SW480 (cell line): Measurements from ENCODE around the gene ARHGAP25.

Experiments
- DNase-seq: peaks from one replicate; pipeline ENCODE4 v3.0.0-alpha.2; 2016; ENCODE audit warnings: low spot score

The ARHGAP25 gene

DNA sequence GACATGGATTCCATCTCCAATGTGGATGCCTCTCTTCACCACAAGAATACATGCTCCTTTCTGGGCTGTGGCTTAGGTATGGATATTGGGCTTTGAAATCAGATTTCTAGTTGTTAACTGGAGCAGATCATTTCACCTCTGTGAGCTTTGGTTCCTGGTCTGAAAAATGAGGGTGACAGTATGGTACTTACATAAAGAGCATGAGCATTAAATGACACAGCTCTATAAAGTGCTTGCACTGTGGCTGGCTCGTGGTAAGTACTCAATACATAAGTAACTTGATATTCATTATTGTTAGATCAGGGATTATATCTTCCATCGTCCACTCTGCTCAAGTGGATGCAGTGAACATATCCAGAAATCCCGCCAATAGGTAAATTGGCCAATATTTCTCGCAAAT is 33.4 kb downstream of the ARHGAP25 start:
- DNase-seq = no peak

DNA sequence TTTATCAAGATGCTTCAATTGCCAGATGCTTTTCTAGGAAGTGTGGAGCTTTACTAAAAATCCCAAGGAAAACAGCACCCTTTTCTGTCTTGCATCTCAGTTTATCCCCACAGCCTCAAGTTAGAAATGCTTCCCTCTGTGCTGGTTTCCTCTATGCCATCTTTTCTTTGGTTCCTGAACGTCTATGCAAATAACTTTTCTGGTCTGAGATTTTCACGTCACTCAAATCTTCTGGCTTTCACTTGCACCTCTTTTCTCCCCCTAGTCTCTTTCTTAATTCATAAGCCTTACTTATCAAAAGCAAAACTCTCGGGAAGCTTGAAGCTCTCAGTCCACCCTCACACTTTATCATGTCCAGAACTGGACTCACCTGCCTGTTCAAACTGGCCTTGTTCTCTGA is 33.9 kb downstream of the ARHGAP25 start:
- no peak for DNase-seq

DNA sequence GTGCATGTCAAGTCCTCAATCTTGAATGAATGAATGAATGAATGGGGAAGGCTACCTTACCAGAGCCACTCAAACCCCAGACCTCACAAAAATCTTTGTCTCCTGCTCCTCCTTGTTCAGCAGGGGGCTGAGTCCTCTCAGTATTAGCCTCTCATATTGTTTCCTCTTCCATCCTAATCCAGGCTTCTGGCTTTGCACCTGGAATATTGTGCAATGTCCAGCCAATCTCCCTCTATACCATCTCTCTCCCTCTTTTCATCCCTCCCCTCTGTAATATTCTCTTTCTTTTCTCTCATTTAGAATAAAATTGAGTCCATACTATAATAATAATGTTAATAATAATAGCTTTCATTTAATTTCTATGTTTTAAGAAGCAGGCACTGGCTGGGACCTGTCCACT is 34.3 kb downstream of the ARHGAP25 start:
- no peak for DNase-seq

GRCh38 chr2:68769586-68770270 is 35.1 kb downstream of the ARHGAP25 start:
- no peak for DNase-seq

DNA sequence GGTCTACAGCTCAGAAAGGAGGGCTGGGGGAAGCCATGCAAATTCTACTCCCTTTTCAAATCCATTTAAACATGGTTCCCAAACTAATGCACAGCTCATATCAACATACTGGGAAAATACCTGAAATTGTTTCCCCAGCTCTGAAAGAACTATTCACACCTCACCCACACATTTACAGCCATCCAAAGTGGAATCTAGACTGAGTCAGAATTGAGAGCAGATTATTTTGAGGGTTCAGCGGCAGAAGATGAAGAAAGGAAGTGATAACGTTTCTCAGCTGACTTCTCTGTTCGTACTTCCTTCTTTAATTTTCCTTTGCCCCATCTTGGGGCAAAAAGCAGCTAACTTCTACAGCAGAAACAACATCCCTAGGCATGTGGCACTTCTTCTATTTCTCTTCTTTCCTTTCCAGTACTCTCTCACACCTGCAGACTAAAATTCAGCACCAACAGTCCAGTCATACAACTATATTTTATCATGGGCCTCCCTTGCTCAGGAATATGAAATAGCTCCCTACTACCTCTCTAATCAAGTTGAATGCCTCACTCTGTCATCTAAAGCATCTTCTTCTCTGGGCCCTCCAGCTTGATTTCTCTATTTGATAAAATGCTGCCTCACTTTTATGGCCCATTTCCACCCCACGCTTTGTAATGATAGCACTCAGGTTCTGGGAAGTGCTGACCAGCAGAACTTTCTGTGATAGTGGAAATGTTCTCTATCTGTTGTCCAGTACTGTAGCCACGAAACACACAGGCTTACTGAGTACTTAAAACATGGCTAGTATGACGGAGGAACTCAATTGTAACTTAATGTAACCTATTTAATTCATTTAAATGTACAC is 35.9 kb downstream of the ARHGAP25 start:
- no peak for DNase-seq

- DNase-seq = no peak
Observed at GRCh38 chr2:68771211-68771751, 36.7 kb downstream of the ARHGAP25 start.

- no peak for DNase-seq
Observed at GRCh38 chr2:68772109-68772508, 37.5 kb downstream of the ARHGAP25 start.

DNA sequence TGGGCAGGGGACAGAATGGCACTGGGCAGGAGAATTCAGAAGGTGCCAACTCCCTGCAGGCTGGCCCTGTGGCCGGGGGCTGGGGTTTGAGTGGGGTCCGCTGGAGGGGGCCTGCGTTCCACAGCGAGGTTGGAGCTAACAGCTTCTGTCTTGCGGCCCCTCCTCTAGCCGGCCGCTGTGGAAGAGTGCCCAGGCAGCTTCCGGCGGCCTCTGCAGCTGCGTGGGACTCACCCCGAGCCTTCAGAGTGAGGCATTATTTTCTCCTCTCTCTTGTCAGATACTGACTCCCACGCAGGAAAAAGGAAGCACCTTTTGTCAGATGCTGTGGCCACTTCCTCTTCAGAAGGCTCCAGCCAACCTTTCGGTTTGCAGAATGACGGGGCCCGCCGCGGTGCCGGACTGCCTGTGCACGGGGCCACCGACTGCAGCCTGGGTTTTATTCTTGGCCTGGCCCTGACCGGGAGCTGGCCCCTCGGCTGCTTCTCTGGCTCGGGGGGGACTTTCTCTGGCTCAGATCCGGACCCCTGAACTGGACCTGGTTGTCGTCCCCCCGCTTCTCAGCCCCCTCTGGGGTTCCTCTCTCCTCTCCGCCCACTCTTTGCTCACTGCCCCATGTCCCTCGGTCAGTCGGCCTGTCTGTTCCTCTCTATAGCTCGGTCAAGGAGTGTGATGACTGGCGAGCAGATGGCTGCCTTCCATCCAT is 40.1 kb downstream of the ARHGAP25 start:
- DNase-seq = no peak

DNA sequence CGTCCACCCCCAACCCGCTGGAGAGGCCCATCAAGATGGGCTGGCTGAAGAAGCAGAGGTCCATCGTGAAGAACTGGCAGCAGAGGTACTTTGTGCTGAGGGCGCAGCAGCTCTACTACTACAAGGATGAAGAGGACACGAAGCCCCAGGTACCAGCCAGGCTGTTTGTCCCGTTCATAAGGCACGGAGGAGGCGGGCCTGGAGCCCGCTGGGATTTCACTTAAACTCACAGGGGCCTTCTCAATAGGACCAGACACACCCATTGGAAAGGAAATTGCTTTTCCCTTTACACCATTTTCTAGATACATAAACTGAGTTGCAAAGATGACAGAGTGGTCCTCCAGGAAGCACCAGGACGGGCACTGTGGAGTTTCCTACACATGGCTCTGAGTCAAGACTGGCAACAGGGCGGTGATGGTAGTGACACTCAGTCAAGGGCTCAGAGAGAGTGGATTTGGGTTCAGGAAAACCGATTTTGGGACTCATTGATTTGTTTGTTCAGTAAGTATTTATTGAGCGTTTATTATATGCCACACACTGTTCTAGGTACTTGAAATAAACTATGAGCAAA is 40.7 kb downstream of the ARHGAP25 start:
- no peak for DNase-seq

GRCh38 chr2:68776124-68776523 is 41.5 kb downstream of the ARHGAP25 start:
- DNase-seq = no peak

GRCh38 chr2:68779595-68779994 is 45.0 kb downstream of the ARHGAP25 start:
- no peak for DNase-seq

- no peak for DNase-seq
Observed at GRCh38 chr2:68784188-68784587, 49.6 kb downstream of the ARHGAP25 start.

GRCh38 chr2:68784915-68785314 is 50.3 kb downstream of the ARHGAP25 start:
- no peak for DNase-seq

DNA sequence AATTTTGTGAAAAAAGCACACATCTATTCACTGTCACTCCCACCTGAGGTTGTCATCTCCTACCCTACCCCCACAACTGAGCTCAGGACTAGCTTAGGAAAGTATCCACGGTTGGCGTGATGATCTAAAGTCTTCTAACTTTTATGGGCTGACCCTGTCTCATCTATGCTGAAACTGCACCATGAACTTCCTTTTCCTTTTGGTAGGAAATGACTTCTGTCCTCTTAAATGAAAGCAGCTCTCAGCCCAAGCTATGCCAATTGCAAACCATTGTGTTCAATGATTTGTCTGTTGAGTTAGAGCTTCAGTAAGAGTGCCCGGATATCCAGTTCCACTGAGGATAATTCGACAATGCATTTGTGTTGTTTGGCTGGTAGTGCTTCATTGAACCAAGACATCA is 52.7 kb downstream of the ARHGAP25 start:
- DNase-seq = no peak

DNA sequence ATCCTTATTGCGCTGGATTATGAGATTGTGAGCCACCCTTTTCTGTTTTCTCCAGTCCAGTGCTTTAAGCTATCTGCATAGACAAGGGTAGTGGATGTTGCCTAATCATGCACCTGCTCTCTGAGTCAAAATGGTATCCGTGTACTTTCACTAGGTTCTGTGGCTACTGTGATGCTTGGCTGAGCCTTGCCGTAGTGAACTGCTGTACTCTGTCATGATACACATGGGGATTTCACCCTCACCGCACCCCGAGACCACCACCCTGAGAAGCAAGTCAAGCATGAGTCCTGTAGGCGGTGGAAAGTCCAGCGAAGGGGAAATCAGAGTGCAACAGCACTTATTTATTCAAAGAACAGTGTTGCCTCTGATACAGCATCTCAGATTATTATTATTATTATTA is 55.0 kb downstream of the ARHGAP25 start:
- no peak for DNase-seq

- no peak for DNase-seq
Observed at GRCh38 chr2:68790600-68790999, 56.0 kb downstream of the ARHGAP25 start.

- DNase-seq = no peak
Observed at GRCh38 chr2:68791914-68792313, 57.3 kb downstream of the ARHGAP25 start.

DNA sequence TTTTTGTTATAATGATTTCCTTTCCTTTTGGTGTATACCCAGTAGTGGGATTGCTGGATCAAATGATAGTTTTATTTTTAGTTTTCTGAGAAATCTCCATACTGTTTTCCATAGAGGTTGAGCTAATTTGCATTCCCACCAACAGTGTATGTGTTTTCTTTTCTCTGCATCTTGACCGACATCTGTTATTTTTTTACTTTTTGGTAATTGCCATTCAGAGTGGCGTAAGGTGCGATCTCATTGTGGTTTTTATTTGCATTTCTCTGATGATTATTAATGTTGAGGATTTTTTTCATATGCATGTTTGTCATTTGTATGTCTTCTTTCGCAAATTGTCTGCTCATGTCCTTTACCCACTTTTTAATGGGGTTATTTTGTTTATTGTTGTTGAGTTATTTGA is 58.1 kb downstream of the ARHGAP25 start:
- no peak for DNase-seq

DNA sequence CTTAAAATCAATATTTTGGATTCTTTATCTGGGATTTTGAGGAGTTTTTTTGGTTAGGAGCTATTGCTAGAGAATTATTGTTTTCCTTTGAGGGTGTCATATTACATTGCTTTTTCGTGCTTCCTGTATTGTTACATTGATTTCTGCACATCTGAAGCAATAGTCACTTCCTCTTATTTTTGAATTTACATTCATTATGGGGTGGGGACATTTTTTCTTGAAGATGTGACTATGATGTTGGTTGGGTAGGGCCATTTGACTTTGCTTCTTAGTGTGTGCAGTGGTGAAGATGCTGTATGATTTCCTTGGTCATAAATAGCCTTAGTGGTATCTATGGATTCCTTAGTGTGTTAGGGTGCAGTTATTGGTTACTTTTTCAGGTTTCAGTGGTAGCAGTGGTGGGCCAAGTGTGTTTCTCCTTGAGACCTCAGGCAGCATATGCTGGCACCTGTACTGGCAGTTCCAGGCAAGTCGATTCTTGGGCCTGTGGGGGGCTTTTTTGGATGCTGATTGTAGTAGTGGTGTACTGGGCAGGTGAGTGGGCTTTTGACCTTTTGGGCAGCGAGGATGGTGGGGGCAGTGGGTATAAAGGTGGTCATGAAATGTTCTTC is 61.8 kb downstream of the ARHGAP25 start:
- no peak for DNase-seq

DNA sequence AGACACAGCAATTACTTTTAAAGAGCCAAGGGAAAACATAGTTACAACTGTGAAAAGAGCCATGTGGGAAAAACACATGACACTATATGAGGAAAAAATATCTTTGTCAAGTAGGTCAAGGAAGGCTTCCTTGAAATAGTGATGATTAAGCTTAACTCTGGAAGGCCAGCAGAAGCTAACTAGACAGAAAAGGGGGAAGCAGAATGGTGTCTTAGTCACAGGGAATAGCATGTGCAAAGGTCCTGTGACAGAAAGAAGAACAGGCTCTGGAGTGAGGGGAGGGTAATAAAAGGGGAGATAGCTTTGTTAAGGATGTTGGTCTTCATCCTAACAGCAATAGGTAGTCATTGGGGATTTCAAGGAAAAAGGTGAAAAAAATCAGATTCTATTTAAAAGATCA is 64.0 kb downstream of the ARHGAP25 start:
- no peak for DNase-seq

DNA sequence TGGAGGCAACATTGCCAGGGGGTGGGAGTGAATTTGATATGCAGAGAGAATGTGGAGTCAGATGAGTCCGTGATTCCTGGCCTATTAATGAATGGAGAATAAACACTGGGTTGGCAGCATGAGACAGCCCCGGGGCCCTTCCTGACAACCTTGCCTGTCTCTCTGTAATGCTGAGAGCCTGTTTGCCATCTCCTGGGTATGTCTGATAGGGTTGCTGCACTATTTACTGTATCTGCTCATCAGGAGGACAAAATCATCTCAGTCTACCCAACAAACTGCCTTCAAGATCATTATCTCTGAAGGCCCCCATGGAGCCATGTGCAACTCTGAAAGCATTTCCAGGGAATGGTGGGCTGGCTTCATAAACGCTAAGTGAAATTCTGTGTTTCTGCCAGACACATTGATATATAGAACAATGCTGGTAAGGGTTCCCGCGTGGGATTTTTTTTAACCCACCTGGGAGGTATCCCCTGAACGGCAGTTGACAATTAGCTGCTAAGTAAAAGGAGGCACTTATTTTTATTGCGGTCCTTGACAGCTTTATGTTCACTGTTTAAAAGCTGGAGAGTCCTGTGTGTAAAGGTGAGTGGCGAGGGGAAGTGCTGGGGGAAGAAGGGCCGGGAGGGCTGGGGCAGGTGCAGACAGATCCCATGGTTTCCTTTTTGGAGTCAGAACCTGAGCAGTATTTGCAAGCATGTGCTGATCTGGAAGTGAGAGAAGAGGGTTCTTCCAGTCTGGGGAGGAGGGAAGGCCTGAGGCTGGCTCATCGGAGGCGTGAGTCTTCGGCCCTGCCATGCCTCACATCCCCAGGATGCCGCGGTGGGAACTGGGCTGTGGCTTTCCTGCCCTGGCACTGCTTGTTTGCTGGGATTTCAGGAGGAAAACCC is 64.8 kb downstream of the ARHGAP25 start:
- DNase-seq = no peak
